HG03159 (cell line): Measurements from ENCODE around the gene SH3TC2.

Source experiments
- ATAC-seq: cut with Tn5 transposase; IDR thresholded peaks from one replicate; pipeline ENCODE4 v1.9.1; 2021; ENCODE audit warnings: mild to moderate bottlenecking, moderate library complexity; ENCODE audit not compliant: unreplicated experiment

SH3TC2 gene

DNA sequence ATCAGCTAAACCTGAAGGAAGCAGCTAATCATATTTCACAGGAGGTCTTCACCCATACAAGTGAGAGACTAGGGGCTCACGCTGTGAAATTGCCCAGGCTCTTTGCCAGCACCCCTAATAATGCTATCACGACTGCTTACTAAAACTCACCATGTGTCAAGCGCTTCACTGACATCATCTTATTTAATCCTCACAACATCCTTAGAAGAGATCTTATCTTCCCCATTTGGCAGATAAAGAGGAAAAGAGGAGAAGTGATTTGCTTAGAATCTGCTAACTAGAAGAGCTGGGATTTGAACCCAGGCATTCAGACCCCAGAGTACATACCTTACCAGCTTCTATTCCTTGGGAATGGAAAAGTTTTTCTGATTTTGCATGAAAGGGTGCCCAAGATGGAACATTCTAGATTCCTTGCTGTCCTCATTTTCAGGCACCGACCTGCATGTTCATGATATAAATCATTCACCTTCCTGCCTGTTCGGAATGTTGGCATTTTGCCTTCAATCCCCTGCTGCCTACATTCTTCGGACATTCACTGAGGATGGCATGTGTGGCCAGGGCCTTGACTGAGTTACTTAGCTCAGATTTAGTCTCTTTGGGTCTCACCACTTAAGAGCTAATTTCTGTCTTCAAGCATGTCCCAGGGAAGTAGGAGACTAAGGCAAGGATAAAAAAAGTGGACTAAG is 88.1 kb downstream of the SH3TC2 start:
- ATAC-seq, result no peak

DNA sequence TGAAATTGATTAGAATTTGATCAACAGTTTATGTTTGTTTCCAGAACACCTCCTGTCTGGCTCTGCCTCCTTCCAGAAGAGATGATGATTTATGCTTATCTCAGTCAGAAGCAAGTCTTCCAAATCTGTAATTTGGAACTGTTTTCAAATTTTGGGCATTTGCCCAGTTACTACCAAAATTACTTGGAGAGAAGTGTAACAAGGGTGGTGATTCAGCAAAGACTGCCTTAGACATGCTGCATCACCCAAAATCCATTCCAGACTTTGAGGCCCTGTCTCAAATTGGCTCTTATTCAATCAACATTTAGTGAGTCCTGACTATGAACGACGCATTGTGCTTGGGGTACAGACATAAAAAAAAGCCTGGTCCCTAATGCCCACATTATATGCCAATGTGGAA is 89.4 kb downstream of the SH3TC2 start:
- ATAC-seq, result no peak

DNA sequence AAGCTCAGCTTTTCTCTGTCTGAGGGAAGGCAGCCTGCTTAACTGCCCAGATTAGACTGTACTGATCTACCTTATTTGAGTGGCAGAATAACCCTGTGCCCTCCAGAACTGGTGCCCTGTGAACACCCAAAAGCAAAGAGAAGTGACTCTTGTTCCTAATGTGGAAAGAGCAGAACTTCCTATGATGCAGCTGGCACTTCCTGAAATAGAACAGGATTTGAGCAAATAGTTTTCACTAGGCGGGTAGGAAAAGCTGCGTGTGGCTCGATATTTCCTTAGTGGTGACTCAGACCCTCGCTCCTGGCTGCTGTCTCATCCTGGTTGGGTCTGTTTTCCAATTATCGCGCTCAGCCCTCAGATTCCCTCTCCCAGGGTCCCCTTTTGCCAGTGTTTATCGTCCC is 89.9 kb downstream of the SH3TC2 start:
- ATAC-seq, result no peak

DNA sequence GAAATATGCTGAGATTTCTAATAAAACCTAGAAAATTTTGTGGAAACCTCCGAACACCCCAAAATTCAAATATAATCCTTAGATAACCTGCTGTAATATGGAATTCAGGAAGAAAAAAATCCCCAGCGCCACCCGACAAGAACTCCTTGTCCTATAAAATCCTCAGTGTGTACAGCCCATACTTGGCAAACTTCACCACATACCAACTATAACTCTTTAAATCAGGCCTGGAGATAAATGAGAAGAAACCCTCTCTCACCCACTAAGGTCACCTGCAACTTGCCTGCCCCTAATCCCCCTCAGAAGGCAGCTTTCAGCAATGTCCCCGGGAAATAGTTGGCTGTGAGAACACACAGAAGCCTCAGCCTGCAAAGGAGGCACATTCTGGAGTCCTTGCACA is 90.5 kb downstream of the SH3TC2 start:
- no peak for ATAC-seq

DNA sequence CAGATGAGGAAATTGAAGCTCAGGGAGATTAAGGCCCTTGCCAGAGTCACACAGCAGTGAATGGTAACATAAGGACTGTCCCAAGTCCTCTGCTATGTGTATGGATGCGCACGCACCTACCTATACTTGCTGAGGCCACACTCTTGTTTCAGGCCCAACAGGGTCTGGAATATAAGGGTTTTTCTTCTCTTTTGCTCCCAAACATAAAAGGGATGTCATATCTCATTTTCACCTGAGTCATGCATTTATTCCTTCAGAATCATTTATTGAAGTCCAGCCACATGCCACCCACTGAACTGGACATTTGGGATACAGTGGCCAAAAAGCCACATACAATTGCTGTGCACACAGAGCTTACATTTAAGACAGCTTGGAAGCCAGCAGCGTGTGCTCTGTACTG is 92.0 kb downstream of the SH3TC2 start:
- no peak for ATAC-seq

DNA sequence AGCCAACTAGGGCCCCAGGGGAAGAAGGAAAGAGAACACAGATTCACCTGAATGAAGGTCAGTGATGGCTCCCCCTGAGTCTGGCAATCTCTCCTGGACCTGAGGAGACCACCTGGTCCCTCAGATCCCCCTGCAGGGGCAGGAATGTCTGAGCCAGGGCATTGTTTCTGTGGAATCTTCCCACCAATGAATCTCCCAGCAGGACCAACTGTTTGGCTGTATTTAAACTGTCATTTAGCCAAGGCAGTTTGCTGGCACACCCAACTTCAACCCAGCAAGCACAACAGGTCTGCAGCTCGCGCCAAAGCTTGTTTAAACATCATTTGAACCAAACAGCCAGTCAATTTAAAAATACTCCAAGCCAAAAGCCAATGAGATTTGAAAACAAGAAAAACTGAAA is 92.6 kb downstream of the SH3TC2 start:
- ATAC-seq, result no peak

DNA sequence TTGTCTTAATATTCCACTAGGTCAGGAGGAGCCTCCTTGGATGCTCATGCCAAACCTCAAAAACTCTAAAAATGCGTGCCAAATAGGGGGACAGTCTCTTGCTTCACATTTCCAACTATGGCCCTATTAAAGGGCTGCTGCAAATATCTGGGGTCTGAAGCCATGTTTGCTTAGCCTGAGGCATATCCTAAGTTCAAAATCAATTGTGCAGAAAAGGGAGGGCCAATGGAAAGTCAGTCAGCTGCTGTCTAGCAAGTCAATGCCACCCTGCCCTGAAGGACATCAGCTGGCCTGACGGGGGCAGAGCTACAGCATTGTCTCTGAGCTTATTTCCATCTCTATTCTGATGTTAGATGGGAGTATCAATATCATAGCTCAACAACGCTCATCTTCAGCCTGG is 93.6 kb downstream of the SH3TC2 start:
- no peak for ATAC-seq

DNA sequence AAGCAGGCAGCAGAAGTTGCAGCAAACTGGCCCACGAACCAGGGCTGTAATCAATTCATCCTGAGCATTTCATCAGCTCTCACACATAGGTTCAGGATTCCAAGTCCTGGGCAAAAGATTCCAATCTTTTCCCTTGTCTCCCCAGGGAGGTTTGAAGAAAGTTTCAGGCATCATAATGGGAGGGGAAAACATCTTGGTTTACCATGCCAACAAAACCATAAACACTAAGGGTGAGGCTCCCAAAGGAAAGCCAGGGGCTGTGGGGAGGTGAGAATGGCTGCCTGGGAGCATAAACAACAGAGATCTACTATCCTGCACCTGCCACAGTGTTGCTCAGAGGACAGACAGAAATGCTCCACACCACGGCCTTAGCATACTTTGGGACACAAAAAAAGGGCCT is 94.6 kb downstream of the SH3TC2 start:
- no peak for ATAC-seq

DNA sequence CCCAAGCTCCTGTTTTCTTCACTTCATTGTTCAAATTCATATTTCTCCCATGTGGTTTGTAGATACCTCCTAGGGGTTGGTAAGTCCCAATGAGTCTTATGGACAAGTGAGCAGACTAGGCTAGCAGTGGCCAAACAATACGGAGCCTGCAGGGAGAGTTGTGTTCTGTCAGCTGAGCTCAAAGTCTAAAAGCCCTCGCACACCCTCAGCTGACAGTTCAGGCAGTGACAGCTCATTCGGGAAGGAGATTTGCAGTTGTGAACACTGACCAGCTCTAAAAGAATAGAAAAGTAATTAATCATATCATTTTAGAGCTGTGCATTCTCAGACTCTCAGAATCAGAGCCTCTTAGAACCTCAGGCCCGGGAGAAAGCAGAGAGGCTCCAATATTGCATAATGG is 95.1 kb downstream of the SH3TC2 start:
- ATAC-seq, result no peak

DNA sequence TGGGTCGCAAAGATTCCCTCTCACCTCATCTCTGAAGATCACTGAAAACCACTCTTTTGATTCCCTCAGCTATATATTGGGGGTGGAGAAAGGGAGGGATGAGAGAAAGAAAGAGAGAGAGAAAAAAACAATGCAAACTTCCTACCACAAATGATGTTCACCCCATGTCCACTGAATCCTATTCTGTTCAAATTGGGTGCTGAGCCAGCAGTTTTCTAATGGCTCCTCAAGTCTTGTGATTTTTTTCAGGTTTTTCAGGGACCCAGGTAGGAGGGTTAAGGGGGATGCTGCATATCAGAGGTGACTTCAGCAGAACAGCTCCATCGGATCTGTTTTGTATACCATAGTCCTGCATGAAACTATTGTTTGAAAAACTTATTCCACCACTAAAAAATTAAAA is 95.9 kb downstream of the SH3TC2 start:
- ATAC-seq, result no peak

- ATAC-seq, result no peak
Measured at GRCh38 chr5:148966348-148966747, 96.5 kb downstream of the SH3TC2 start.

DNA sequence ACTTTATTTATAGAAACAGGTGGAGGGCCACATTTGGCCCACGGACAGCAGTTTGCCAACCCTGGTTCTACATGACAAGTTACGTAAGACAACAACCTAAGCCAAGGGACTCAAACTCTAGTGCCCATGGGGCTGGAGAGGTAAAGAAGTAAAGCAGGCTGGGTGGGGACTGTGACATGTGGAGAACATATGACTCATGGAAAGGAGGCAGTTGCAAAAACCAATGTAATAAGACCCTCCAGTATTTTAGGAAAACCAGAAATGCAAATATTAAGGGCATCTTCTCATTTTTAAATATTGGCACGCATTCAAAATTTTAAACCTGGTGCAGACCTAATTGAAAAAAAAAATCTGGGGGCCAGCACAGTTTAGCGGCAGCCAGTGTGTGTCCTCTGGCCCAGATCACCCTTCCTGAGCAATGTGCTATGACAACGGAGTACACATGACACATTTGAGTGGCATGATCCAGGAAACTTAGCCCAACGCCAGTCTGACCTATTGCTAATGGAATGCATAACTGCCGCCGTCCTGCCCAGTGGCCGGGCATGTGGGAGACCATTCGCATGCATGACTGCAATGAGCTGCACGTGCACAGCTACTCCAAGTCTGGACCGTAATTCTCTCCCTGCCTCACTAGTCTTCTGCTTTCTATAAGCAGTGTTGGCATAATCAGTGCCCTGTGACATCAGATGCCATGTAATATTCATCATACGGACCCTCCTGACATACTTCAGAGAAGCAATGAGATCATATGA is 97.2 kb downstream of the SH3TC2 start:
- no peak for ATAC-seq

DNA sequence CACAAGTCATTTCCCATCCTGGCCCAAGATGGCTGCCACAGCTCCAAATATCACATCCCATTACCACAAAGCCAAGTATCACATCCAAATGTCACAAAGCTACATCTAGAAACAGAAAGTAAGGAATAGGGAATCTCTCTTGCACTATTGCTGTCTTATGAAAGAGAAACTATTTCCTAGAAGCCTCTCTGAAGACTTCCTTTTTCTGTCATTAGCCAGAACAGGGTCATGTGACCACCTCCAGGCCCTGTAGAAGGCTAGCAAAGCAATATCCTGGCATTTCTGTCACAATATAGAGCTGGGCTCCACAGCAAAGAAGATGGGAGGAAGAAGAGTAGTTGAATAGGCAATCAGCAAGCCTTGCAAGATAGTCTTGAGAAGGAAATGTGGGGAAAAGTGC is 99.2 kb downstream of the SH3TC2 start:
- peak; percentile 75 for ATAC-seq

- no peak for ATAC-seq
Measured at GRCh38 chr5:148962761-148963324, 100.0 kb downstream of the SH3TC2 start.

DNA sequence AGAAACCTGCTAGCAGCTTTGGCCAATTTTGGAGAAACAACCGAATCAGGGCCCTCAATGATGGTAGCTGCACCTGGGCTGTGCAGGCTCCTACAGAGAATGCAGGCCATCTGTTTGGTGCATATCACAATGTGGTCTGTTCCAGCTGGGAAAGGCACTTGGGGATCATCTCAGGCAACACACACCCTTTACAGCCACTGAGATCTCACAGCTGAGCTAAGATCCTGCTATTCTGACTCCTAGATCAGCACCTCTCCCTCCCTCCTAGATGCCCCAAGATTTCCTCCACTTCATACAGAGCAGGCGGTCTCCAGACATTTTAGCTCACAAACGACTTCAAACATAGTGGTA is 100.7 kb downstream of the SH3TC2 start:
- ATAC-seq, result no peak

DNA sequence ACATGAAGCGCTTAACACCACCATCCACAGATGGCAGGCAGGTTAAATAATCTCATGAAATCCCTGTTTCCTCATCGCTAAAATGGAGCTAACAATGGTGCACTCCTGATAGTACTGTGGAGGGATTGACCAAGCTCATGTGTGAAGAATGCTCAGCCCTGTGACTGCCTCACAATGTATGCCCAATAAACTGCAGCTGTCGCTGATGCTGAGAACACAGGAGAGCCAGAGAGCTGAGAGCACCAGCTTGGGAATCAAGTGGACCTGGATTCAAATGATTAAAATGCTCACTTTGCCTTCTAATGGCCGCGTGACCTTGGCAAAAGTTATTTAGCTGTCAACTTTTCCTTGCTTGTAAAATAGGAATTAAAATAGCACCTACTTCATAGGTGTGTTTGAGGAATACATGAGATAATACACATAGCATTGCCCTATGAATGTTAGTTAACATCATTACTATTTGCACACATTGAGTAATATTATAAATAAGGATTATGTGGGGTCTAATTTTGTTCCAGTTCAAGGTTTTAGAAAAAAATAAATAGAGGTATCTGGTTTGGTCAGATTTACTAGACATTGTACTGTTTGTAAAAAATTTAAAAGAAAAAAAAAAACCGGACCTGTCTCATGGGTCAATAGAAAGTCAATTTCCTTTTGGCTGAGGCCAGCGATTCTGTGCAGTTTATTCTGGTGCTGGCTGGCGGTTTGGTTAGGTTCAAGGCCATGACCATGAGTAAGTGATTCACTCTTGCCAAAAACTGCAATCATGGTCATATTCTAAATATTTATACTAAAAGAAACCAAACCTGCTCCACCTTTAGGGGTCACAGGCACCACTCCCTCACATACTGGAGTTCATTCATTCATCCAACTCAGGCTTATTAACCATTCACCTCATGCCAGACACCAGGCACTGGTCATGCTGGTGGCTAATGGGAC is 101.3 kb downstream of the SH3TC2 start:
- no peak for ATAC-seq

DNA sequence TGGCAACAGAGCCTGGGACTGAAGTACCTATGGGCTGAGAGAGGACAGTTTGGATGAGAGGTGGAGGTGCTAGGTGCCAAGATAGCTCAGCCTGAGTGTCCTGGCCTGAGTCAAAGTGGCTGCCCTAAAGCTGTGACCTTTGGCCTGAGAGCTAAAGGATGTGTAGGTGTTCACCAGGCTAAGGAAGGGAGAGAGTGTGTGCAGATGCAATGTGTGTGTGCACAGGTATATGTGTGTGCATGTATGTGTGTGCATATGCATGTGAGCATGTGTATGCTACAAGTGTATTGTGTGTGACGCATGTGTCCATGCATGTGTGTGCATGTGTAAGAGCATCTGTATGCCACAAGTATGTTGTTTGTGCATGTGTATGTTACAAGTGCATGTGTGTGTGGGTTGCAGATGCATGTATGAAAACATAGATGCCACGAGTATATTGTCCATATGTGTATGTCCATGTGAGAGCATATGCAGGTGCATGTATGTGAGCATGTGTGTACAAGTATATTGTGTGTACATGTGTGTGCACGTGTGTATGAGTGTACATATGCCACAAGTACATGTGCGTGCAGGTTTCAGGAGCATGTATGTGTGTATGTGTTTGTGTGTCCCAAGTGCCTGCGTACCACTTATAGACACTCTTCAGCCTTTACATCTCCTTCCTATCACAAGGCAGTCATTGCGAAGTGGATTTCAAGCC is 102.6 kb downstream of the SH3TC2 start:
- ATAC-seq, result no peak

DNA sequence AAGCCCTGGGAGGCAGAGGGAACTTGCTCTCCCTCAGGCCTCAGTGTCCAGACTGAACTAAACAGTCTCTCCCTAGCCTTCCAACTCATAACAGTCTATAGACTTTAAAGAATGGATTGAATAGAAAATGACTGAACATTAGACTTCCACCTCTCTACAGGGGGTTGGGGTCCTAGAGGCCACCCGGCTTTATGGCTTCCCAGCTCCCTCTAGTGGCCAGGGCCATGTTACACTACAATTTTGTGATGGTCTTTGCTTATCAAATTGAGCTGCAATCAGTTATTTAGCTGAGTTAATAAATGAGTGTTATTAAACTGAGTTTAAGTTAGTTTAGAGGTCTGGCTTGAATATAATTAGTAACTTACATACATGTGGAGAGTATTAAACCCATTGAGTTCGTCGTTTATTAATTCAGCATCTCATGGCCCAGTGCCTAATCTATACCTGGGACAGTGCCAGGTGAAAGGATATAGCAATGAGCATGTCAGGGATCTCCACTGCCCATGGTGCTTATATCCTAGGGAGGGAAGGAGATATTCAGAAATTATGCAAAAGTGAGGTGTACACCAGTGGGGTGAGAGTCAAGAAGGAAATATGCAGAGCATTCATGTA is 105.2 kb downstream of the SH3TC2 start:
- ATAC-seq, result peak; percentile 79

- ATAC-seq, result no peak
Measured at GRCh38 chr5:148956477-148957385, 106.1 kb downstream of the SH3TC2 start.
